Kidney (tissue), 14 donors: ENCODE measurements around the gene NDUFV3. TPM values are rescaled to one million over a fixed set of nuclear protein-coding genes. Genes with fewer than 3 reads are reported as not detected.
A peak's percentile ranks its signal among the peaks of the same experiment; 100 is the strongest.
"Not testable (repeated sequence)": the region's sequence is repeated elsewhere in the genome, so short reads cannot be mapped to it uniquely, and the experiment has no call there.

Experiments used
- DNase-seq, 5 donors: peaks; one replicate each; pipeline ENCODE4 v3.0.0-alpha.2; 2013 to 2020
- FAIRE-seq: peaks from 2 replicates; lab custom pipeline; 2012; peaks lifted over from hg19 to GRCh38; lab: Jason Lieb, UNC
- H3K27ac ChIP-seq, 2 donors: one replicate each; pipeline ENCODE4 v1.7.0; 2013; ENCODE audit warnings: low read depth in 2 of 2, low read length in 2 of 2, inconsistent platforms in 1 of 2
- H3K27me3 ChIP-seq: one replicate; pipeline ENCODE4 v1.7.1; 2013; ENCODE audit warnings: low read length, inconsistent platforms; ENCODE audit not compliant: control insufficient read depth, insufficient read depth
- H3K36me3 ChIP-seq, 3 donors: one replicate each; pipeline versions ENCODE4 v1.7.0 to v1.7.1; 2013; ENCODE audit warnings: low read length in 3 of 3, control low read depth in 1 of 3, inconsistent platforms in 1 of 3; ENCODE audit not compliant: insufficient read depth in 3 of 3, control insufficient read depth in 2 of 3
- H3K4me1 ChIP-seq, 3 donors: one replicate each; pipeline versions ENCODE4 v1.7.0 to v1.7.1; 2013; ENCODE audit warnings: low read length in 3 of 3, inconsistent platforms in 1 of 3, low read depth in 1 of 3; ENCODE audit not compliant: control insufficient read depth in 2 of 3, insufficient read depth in 2 of 3
- H3K4me3 ChIP-seq, 3 donors: one replicate each; pipeline versions ENCODE4 v1.7.0 to v1.8.1; 2013; ENCODE audit warnings: low read length in 3 of 3, control low read depth in 1 of 3, inconsistent platforms in 1 of 3
- H3K9ac ChIP-seq, 3 donors: one replicate each; pipeline versions ENCODE4 v1.7.0 to v1.7.1; 2013; ENCODE audit warnings: low read length in 3 of 3, control low read depth in 1 of 3, inconsistent platforms in 1 of 3
- H3K9me3 ChIP-seq, 3 donors: one replicate each; pipeline versions ENCODE4 v1.7.0 to v1.7.1; 2013; ENCODE audit warnings: low read length in 3 of 3, control low read depth in 1 of 3, inconsistent platforms in 1 of 3; ENCODE audit not compliant: control insufficient read depth in 2 of 3, insufficient read depth in 1 of 3
- intact Hi-C: fragments of 100-400 bp; cut with DNase I; formaldehyde crosslinking; loops from one replicate; pipeline ENCODE4 v1.11.1; 2022
- polyA plus RNA-seq: library from polyadenylated mRNA; stranded (reverse); fragments of 350-450 nt; fragmentation: Illumina TruSeq; extraction: RNeasy Lipid Tissue Mini Kit (QIAGEN cat#74804); gene quantifications from one replicate; pipeline ENCODE4 v1.2.3, GENCODE V29; 2014; ENCODE audit warnings: low read depth, low replicate concordance; ENCODE audit not compliant: insufficient read depth
- total RNA-seq: library from RNA; stranded (reverse); fragmentation: NEBNext Ultra II Directional; extraction: Animal tissue kit (Norgen Biotek cat#: 25700); gene quantifications from one replicate; pipeline ENCODE4 v1.2.1, GENCODE V29; 2021
- TF ChIP-seq, protein P1 (sequence below): IDR thresholded peaks from 3 replicates; pipeline ENCODE4 v1.5.1; 2012; ENCODE audit warnings: mild to moderate bottlenecking, moderate library complexity, borderline replicate concordance; ENCODE audit not compliant: insufficient read depth; ENCODE audit errors: extremely low read depth
- donor health status: control.
- donor health status: control.
- donor health status: control.
- donor health status: control.
- donor health status: control.
- donor health status: DM: yes; HTN: yes; CAD: no.
- donor health status: Normal renal cell carcinoma (clear cell type).

The NDUFV3 gene
- total and polyA plus RNA-seq, 2 donors from 2014 or later, result 29.6 to 37.0 TPM

DNA sequence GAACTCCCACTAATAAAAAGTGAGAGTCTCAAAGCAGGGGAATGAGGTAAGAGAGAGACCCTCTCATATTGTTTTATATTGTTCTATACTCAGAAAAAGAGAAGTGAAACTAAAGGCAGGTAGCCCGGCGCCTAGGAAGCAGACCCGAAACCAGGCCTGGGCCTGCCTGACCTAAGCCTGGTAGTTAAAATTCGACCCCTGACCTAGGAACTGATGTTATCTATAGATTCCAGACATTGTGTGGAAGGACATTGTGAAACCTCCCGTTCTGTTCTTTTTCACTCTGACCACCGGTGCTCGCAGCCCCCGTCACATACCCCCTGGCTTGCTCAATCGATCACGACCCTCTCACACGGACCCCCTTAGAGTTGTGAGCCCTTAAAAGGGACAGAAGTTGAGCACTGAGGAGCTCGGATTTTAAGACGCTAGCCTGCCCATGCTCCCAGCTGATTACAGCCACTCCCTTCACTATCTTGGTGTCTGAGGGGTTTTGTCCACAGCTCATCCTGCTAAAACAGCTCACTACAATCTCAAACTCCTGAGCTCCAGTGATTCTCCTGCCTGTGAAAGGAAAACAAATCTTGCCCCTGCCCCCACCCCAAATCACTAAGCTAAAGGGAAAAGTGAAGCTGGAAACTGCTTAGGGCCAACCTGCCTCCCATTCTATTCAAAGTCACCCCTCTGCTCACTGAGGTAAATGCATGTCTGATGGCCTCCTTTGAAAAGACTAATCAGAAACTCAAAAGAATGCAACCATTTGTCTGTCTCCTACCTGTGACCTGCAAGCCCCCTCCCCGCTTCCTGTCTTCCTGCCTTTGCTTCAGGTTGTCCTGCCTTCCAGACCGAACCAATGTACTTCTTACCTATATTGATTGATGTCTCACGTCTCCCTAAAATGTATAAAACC is 44.2 kb downstream of the NDUFV3 start:
- H3K4me1 ChIP-seq, FAIRE-seq, DNase-seq, H3K36me3 ChIP-seq, H3K9ac ChIP-seq, H3K9me3 ChIP-seq, intact Hi-C loops, H3K27me3 ChIP-seq, H3K27ac ChIP-seq, H3K4me3 ChIP-seq: not testable (repeated sequence)

DNA sequence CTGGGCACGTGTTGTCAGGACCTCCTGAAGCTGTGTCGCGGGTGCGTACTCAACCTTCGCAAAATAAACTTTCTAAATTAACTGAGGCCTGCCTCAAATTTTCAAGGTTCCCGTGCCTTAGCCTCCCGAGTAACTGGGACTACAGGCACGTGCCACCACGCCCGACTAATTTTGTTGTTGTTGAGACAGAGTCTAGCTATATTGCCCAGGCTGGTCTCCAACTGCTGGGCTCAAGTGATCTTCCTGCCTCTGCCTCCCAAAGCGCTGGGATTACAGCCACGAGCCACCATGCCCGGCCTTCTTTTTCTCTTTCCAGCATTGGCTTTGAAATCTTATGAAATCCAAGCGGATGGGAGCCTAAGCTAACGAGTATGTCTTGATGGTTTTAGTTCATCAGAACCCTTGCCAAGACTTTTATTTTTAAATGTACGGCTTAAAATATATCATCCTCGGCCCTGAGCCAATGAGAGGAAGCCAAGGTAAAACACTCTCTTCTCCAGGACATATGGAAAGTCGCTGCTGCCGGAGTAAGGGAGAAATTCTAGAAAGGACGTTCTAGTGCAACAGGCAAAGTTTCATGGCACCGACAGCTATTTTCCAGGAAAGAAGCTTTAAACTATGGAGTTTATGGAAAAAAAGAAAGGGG is 45.0 kb downstream of the NDUFV3 start:
- intact Hi-C loops, result no loop called here
- no peak overlapping the region for H3K9ac ChIP-seq
- no peaks in the 10 kb centered on the region for H3K36me3 ChIP-seq
- H3K4me3 ChIP-seq, result no peak overlapping the region
- no peaks in the 10 kb centered on the region for H3K27me3 ChIP-seq
- TF ChIP-seq, protein P1, sequence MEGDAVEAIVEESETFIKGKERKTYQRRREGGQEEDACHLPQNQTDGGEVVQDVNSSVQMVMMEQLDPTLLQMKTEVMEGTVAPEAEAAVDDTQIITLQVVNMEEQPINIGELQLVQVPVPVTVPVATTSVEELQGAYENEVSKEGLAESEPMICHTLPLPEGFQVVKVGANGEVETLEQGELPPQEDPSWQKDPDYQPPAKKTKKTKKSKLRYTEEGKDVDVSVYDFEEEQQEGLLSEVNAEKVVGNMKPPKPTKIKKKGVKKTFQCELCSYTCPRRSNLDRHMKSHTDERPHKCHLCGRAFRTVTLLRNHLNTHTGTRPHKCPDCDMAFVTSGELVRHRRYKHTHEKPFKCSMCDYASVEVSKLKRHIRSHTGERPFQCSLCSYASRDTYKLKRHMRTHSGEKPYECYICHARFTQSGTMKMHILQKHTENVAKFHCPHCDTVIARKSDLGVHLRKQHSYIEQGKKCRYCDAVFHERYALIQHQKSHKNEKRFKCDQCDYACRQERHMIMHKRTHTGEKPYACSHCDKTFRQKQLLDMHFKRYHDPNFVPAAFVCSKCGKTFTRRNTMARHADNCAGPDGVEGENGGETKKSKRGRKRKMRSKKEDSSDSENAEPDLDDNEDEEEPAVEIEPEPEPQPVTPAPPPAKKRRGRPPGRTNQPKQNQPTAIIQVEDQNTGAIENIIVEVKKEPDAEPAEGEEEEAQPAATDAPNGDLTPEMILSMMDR, result no peak
- peaks cover 0 to 1% (median 0%) of the 10 kb centered on the region in 3 donors for H3K4me1 ChIP-seq
- DNase-seq, result no peak
- no peak overlapping the region for H3K27ac ChIP-seq
- H3K9me3 ChIP-seq, result no peaks in the 10 kb centered on the region
- no peak for FAIRE-seq

DNA sequence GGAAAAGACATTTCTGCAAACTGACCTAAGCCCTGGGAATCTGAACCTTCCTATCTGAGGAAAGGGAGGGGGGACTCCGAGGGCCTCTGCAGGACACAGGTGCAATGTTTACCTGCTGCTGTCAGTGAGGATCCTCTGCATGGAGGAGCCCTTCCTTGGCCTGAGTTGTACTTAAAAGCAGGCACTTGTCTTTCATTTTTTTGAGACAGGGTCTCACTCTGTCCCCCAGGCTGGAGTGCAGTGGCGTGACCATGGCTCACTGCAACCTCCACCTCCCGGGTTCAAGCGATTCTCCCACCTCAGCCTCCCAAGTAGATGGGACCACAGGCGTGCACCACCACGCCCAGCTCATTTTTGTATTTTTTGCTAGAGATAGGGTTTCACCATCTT is 45.5 kb downstream of the NDUFV3 start:
- FAIRE-seq, H3K27ac ChIP-seq, DNase-seq, H3K4me1 ChIP-seq, H3K36me3 ChIP-seq, H3K4me3 ChIP-seq, intact Hi-C loops, H3K27me3 ChIP-seq, H3K9me3 ChIP-seq, H3K9ac ChIP-seq: not testable (repeated sequence)

DNA sequence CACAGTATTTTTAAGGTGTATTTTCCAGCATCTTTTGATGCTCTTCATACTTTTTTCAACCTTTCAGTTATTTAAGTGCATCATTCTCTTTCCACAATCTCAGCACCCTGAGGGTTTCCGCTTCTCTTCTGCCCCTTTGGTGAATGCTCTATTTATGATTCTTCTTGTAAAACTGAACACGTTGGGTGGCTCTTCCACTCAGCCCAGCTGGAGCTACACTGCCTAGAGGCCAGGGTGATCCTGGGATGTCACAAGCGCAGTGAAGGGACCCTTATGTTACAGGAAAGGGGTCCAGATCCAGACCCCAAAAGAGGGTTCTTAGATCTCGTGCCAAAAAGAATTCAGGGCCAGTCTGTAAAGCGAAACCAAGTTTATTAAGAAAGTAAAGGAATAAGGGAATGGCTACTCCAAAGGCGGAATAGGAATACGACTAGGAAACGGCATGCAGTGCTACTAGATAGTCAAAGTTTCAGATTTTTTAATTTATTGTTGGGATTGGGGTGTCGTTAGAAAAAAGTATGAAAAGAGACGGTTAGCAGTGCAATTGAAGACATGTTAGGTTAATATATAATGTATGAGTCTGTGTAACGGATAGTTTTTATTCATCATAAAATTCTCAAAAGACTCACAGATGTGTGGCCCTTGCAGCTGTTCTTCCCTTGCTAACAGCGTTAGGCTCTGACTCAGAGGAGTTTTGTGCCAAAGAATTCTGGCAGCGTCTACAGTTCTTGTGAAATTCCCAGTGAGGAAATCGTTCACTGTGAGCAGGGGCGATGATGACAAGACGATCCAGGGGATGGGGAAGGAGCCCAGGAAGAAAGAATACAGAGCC is 46.7 kb downstream of the NDUFV3 start:
- Histone ChIP-seq H3K9ac (no peak overlapping the region), H3K27me3 (no peaks in the 10 kb centered on the region), H3K27ac (no peak overlapping the region), H3K4me3 (peak overlapping the region in 1 of 3 donors; percentile 16), H3K9me3 (no peaks in the 10 kb centered on the region), H3K4me1 (no peaks in the 10 kb centered on the region), H3K36me3 (no peaks in the 10 kb centered on the region)
- TF ChIP-seq, protein P1, result no peak
- intact Hi-C loops, result no loop called here
- peak in 3 of 5 donors; percentile 35 to 95 (median 63) for DNase-seq
- no peak for FAIRE-seq
